Stimulated activated CD8-positive, alpha-beta memory T cell treated with anti-CD3 and anti-CD28 coated beads, Interleukin-12 subunit alpha, Interleukin-12 subunit beta, amount 100 ng/mL, for 4 hours (primary cell): ENCODE data around the gene TEX54.
"Not testable (repeated sequence)": the region's sequence is repeated elsewhere in the genome, so short reads cannot be mapped to it uniquely, and the experiment has no call there.

ENCODE experiments used
- DNase-seq: peaks from one replicate; pipeline ENCODE4 v3.0.0-alpha.2; 2020; ENCODE audit warnings: low read depth

TEX54 gene

DNA sequence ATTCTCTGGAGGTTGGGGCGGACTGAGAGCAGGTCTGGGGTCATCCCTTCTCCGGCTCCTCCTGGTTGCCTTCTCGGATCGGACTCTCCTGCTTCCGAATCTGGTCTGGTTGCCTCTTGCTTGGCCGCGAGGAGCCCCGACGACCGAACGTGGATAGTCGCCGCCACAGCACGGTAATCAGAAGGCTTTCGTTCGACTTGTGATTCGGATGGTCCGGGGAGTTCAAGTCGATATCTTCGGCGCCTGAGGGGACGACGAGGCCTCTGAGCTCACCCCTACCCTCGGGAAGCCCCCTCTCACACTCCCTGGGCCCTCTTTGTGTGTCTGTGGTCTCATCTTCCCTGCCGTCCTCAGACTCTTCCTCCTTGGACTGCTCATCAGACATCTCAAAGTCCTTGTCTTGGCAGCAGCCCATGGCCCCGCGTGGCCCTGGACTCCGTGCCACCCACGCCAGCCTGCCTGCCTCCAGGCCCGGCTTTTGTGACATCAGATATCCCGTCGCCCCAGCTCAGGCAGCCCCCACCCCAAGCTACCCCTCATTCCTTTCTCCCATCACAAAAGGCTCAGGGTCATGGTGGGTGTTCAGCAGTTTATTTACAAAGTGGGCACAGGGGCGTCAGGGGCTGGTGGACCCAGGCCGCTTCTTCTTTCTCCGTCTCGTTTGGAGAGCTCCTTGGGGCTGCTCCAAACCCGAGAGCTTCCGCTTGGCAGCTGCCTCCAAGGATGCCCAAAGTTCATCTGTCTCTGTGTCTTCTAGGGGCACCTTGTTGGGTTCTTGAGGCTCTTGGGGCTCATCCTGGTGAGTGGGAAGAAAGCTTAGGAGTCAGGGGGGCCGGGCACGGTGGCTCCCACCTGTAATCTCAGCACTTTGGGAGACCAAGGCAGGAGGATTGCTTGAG lies at the start of gene TEX54:
TEX54 (minus strand) TSS at position 506 of the 899 bp plus-strand sequence.
- DNase-seq: no peak

GRCh38 chr11:62882431-62882749 lies 49.7 kb upstream of the TEX54 start:
- no peak for DNase-seq

DNA sequence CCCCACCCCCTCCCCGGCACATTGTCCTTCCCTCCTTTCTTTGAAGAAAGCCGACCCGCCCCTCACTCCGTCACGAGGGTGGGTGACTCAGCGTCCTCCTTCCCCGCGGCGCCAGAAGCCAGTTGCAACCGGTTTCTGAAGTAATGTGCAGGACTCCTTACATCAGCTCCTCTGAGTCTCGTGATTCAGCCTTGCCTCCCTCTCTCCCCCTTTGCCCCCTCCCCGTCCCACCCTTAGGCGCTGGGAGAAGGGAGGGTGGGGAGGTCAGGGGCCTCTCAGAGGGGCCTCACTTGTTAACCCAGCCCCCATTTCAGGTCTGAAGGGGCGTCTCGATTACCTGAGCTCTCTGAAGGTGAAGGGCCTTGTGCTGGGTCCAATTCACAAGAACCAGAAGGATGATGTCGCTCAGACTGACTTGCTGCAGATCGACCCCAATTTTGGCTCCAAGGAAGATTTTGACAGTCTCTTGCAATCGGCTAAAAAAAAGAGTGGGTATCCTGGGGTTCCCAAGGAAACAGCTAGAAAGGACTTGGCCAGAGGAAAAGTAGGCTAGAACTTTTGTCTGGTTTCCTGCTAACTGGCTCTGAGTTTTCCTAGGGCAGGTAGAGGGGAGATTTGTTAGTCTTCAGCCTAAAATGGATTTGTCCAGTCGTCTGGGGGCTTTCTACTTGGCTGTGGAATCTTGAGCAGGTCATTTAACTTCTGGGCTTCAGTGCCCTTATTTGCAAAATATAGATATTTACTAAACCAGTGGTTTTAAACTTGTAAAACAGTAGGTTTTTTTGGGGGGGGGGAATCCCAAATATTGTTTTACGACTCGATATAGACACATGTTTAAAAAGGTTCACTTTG lies 49.2 kb upstream of the TEX54 start:
- peak; percentile 90 for DNase-seq

GRCh38 chr11:62880803-62881578 lies 48.4 kb upstream of the TEX54 start, which contains the start of gene SLC3A2:
TSS of gene SLC3A2 (plus strand) at chr11:62880896. CDS start at chr11:62881024, 128 bp downstream.
- peak; percentile 85 for DNase-seq

DNA sequence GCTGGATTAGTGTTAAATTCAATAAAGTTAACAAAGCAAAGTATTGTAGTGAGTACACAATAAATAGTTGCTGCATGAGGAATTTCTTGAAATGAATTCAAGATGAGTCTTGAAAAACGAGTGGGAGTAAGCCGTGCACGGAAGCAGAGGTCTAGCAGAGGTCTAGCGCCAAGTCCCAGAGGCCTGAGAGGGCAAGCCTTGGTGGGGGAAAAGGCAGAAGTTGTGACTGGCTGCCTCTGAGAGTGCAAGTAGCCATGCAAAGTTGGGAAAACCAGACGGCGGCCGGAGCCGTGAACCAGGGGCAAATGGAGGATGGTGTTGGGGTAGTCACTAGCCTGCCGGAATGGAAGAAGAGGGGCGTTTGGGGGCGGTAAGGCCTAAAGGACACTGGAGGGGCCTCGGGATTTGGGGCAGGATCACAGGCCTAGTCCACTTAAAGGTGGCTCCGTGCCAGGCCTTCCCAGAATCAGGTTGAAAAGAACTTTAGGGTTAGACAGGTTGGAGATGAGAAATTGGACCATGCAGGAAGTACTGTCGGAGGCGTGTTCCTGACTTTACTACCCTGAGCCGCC lies 47.7 kb upstream of the TEX54 start:
- DNase-seq: no peak

GRCh38 chr11:62879235-62879978 lies 46.8 kb upstream of the TEX54 start:
- no peak for DNase-seq

DNA sequence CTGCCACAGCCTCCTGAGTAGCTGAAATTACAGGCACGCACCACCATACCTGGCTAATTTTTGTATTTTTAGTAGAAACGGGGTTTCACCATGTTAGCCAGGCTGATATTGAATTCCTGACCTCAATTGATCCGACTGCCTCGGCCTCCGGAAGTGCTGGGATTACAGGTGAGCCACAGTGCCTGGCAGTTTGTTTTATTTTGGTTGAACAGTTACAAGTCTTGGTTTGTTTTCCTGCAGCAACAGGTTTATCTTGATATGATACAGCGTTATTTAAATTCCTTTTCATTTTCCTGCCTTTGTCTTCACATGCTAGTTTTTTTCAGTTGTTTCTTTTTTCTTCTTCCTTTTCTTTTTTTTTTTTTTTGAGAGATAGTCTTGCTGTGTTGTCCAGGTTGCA lies 44.1 kb upstream of the TEX54 start:
- DNase-seq: no peak

GRCh38 chr11:62875698-62876478 lies 43.2 kb upstream of the TEX54 start:
- no peak for DNase-seq

DNA sequence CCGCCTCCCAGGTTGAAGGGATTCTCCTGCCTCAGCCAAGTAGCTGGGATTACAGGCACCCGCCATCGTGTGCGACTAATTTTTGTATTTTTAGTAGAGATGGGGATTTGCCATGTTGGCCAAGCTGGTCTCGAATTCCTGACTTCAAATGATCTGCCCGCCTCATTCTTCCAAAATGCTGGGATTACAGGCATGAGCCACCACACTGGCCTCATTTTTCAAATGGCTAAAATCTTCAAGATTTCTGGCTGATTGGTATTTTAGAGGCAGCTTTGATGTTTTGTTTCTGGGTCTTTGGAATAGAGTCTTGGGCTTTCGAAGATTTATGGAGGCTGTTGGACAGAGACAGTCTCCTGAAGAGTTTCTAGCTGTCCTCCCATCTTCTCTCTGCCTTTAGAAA lies 42.2 kb upstream of the TEX54 start:
- DNase-seq: no peak

- no peak for DNase-seq
Measured at GRCh38 chr11:62865635-62866034, 33.0 kb upstream of the TEX54 start.

GRCh38 chr11:62863687-62864335 lies 31.2 kb upstream of the TEX54 start:
- DNase-seq: no peak

DNA sequence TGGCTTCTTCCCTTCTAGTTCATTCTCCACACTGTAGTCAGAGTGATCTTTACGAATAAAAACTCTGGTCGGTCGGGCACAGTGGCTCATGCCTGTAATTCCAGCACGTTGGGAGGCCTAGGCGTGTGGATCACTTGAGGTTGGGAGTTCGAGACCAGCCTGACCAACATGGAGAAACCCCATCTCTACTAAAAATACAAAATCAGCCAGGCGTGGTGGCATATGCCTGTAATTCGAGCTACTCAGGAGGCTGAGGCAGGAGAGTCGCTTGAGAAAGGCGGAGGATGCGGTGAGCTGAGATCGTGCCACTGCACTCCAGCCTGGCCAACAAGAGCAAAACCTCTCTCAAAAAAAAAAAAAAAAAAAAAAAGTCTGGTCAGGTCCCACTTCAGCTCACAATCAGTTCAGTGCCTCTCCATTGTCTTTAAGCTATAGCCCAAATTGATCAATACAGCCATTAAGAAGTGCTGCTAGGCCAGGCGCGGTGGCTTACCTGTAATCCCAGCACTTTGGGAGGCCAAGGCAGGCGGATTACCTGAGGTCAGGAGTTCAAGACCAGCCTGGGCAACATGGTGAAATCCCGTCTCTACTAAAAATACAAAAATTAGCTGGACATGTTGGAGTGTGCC lies 29.0 kb upstream of the TEX54 start:
- DNase-seq: not testable (repeated sequence)

GRCh38 chr11:62860835-62861563 lies 28.4 kb upstream of the TEX54 start:
- DNase-seq: no peak

GRCh38 chr11:62859281-62859703 lies 26.7 kb upstream of the TEX54 start:
- not testable (repeated sequence) for DNase-seq

DNA sequence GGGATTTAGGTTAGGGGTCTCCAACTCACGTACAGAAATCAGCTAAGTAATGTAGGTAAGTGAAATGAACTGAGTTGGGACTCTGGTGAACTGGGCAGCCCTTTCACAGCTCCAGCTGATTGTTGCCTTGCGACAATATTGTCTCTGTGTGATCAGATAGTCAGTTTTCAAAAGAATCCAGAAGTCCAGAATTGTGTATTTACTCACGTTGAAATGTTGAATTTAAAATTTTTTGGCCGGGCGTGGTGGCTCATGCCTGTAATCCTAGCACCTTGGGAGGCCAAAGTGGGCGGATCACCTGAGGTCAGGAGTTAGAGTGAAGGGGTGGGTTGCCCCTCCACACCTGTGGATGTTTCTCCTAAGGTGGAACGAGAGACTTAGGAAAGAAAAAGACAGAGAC lies 25.6 kb upstream of the TEX54 start:
- DNase-seq: no peak

DNA sequence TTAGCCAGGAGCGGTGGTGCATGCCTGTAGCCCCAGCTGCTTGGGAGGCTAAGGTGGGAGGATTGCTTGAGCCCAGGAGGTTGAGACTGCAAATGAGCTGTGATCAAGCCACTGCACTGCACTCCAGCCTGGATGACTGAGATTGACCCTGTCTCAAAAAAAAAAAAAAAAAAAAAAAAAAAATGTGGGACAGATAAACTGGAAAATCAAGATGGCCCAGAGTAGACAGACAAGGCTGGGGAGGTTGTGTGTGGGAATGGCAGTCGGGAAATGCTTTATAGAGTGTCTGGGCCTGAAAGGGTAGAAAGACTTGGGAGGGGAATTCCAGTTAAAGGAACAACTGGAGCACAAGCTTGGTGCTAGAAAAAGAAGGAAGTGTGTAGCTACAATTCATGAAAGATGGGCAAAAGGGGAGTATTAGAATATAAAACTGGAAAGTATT lies 24.9 kb upstream of the TEX54 start:
- DNase-seq: no peak

GRCh38 chr11:62856333-62856895 lies 23.8 kb upstream of the TEX54 start:
- no peak for DNase-seq
